A204.1 (cell line): ENCODE measurements around the gene PCDHB3.
"Not testable (repeated sequence)": the region's sequence is repeated elsewhere in the genome, so short reads cannot be mapped to it uniquely, and the experiment has no call there.

Experiments used
- FAIRE-seq: peaks from 2 replicates; lab custom pipeline; 2012; peaks lifted over from hg19 to GRCh38; lab: Jason Lieb, UNC

Gene PCDHB3

DNA sequence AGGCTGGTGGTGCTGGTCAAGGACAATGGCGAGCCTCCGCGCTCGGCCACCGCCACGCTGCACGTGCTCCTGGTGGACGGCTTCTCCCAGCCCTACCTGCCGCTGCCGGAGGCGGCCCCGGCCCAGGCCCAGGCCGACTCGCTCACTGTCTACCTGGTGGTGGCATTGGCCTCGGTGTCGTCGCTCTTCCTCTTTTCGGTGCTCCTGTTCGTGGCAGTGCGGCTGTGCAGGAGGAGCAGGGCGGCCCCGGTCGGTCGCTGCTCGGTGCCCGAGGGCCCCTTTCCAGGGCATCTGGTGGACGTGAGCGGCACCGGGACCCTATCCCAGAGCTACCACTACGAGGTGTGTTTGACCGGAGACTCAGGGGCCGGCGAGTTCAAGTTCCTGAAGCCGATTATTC is 37.1 kb downstream of the PCDHB3 start:
- FAIRE-seq = not testable (repeated sequence)

DNA sequence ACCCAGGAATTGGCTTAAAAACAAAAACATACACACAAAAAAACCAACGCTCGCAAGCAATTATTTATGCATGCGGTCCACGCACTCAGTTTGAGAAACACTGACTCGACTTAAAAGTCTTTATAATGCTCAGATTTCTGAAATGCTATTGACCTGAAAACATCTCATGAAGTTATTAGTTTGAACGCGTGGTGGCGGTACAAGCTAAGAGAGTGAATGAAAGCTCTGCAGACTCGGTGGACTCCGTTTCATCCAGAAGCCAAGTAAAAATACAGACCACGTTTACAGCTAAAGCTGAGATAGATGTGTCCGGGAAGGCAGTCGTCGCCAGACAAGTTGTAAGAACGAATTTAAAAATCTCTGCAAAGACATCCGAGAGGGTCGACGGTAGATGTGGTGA is 49.5 kb downstream of the PCDHB3 start, which contains the start of gene PCDHB6:
Gene PCDHB6 (plus strand): TSS at position 246 of the 400 bp plus-strand sequence. CDS start 201 bp downstream, outside the sequence.
- no peak for FAIRE-seq

DNA sequence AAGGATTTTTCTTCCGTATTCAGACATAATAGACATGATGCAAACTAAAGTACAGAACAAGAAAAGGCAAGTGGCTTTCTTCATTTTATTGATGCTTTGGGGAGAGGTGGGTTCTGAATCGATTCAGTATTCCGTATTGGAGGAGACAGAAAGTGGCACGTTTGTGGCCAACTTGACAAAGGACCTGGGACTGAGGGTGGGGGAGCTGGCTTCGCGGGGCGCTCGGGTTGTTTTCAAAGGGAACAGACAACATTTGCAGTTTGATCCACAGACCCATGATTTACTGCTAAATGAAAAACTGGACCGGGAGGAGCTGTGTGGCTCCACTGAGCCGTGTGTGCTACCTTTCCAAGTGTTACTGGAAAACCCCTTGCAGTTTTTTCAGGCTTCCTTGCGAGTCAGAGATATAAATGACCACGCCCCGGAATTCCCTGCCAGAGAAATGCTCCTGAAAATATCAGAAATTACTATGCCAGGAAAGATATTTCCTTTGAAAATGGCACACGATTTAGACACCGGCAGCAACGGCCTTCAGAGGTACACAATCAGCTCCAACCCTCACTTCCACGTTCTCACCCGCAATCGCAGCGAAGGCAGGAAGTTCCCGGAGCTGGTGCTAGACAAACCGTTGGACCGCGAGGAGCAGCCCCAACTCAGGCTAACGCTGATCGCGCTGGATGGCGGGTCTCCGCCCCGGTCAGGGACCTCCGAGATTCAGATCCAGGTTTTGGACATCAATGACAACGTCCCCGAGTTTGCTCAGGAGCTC is 50.1 kb downstream of the PCDHB3 start:
- no peak for FAIRE-seq

DNA sequence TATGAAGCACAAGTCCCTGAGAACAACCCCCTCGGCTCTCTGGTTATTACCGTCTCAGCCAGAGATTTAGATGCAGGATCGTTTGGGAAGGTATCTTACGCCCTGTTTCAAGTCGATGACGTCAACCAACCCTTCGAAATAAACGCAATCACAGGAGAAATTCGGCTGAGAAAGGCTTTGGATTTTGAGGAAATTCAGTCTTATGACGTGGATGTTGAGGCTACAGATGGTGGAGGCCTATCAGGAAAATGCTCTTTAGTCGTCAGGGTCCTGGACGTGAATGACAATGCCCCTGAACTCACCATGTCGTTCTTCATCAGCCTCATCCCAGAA is 50.7 kb downstream of the PCDHB3 start:
- no peak for FAIRE-seq

DNA sequence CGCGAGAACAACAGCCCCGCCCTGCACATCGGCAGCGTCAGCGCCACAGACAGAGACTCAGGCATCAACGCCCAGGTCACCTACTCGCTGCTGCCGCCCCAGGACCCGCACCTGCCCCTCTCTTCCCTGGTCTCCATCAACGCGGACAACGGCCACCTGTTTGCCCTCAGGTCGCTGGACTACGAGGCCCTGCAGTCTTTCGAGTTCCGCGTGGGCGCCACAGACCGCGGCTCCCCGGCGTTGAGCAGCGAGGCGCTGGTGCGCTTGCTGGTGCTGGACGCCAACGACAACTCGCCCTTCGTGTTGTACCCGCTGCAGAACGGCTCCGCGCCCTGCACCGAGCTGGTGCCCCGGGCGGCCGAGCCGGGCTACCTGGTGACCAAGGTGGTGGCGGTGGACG is 51.4 kb downstream of the PCDHB3 start:
- FAIRE-seq = not testable (repeated sequence)

DNA sequence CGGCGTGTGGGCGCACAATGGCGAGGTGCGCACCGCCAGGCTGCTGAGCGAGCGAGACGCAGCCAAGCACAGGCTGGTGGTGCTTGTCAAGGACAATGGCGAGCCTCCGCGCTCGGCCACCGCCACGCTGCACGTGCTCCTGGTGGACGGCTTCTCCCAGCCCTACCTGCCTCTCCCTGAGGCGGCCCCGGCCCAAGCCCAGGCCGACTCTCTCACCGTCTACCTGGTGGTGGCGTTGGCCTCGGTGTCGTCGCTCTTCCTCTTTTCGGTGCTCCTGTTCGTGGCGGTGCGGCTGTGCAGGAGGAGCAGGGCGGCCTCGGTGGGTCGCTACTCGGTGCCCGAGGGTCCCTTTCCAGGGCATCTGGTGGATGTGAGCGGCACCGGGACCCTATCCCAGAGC is 51.8 kb downstream of the PCDHB3 start:
- FAIRE-seq = not testable (repeated sequence)
